Lower leg skin (tissue), 4 donors: Measurements from ENCODE around the gene SNX25. TPM values are rescaled to one million over a fixed set of nuclear protein-coding genes. Genes with fewer than 3 reads are reported as not detected.

Experiments used
- DNase-seq, 2 donors: peaks; one replicate each; pipeline ENCODE4 v3.0.0-alpha.2; 2019; ENCODE audit warnings: low spot score in 2 of 2
- H3K4me3 ChIP-seq: fragments of 200-600 bp; sonication (generic); 2 replicates; pipeline ENCODE4 v1.5.1; 2017; ENCODE audit warnings: mild to moderate bottlenecking, low read depth; ENCODE audit not compliant: poor library complexity, severe bottlenecking
- POLR2A ChIP-seq, 2 donors: fragments of 450-650 bp; IDR thresholded peaks; one replicate each; pipeline ENCODE4 v1.6.1; 2016 to 2017; ENCODE audit warnings: antibody characterized with exemption in 2 of 2, mild to moderate bottlenecking in 1 of 2, moderate library complexity in 1 of 2
- WGBS, 2 donors: methylation state at CpG; one replicate each; pipeline ENCODE4 v1.1.5; 2018; 5-methylcytosine and 5-hydroxymethylcytosine counted together
- intact Hi-C: fragments of 100-400 bp; cut with DNase I; formaldehyde crosslinking; loops from one replicate; pipeline ENCODE4 v1.15.0; 2023; ENCODE audit warnings: low total_unique reads
- total RNA-seq, 4 donors: library from RNA; depleted of rRNA; stranded (reverse); fragments of >200 nt; gene quantifications; one replicate each; pipeline ENCODE4 v1.1.0, GENCODE V29; 2016
- TF ChIP-seq, protein P1 (sequence below), 3 donors: fragments of 450-650 bp; IDR thresholded peaks; one replicate each; pipeline ENCODE4 v1.5.1; 2016; ENCODE audit warnings: antibody characterized with exemption in 3 of 3, mild to moderate bottlenecking in 3 of 3, moderate library complexity in 2 of 3

Gene SNX25
- total RNA-seq, 4 donors from 2014 or later = 13.4 to 18.3 (median 15.6) TPM

- intact Hi-C loops = no loop called here
- no peak for DNase-seq
- H3K4me3 ChIP-seq = no peak overlapping the region
- TF ChIP-seq, protein P1, sequence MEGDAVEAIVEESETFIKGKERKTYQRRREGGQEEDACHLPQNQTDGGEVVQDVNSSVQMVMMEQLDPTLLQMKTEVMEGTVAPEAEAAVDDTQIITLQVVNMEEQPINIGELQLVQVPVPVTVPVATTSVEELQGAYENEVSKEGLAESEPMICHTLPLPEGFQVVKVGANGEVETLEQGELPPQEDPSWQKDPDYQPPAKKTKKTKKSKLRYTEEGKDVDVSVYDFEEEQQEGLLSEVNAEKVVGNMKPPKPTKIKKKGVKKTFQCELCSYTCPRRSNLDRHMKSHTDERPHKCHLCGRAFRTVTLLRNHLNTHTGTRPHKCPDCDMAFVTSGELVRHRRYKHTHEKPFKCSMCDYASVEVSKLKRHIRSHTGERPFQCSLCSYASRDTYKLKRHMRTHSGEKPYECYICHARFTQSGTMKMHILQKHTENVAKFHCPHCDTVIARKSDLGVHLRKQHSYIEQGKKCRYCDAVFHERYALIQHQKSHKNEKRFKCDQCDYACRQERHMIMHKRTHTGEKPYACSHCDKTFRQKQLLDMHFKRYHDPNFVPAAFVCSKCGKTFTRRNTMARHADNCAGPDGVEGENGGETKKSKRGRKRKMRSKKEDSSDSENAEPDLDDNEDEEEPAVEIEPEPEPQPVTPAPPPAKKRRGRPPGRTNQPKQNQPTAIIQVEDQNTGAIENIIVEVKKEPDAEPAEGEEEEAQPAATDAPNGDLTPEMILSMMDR (IDR thresholded peaks at IDR 0.05) = no peak
- no peak for TF ChIP-seq POLR2A (IDR thresholded peaks at IDR 0.05)
- WGBS, 2 donors = 96% methylated on average over 6 of the region's 6 CpGs
Observed at GRCh38 chr4:185341841-185342240, 132.4 kb downstream of the SNX25 start.

DNA sequence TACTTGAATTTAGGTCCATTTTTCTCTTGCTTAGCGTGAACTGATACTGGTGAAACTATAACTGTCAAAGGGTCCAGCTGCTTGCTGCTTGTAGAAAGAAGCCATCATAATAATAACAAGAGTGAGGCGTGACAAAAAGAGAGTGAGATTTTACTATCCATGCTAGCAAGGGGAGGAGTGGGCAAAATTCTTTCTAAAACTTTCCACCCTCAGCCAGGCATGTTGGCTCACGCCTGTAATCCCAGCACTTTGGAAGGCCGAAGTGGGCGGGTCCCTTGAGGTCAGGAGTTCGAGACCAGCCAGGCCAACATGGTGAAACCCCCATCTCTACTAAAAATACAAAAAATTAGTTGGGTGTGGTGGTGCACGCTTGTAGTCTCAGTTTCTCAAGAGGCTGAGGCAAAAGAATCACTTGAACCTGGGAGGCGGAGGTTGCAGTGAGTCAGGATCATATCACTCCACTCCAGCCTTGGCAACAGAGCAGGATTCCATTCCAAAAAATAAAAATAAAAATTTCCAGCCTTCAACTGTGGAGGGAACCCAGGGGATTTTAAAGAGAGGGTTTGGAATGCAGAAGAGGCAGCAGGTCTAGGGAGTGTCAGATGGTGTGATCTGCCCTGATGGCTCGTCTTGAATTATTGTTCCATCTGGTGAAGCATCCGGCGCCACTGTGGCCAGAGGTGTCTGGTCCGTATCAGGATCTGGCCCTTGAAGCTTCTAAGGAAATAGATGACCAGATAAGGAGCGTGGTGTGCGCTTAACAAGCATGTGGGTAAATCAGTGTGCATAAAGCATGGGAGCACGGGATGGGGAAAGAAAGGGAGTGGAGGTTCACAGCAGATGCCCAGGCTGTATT, 134.6 kb downstream of the SNX25 start:
- 64 to 71% methylated on average over 15 of the region's 15 CpGs for WGBS, 2 donors
- TF ChIP-seq POLR2A (IDR thresholded peaks at IDR 0.05) = no peak
- TF ChIP-seq, protein P1 (IDR thresholded peaks at IDR 0.05) = no peak
- H3K4me3 ChIP-seq = no peak overlapping the region
- no peak for DNase-seq
- intact Hi-C loops = no loop called here

GRCh38 chr4:185344743-185345538, 135.5 kb downstream of the SNX25 start:
- TF ChIP-seq POLR2A (IDR thresholded peaks at IDR 0.05) = no peak
- TF ChIP-seq, protein P1 (IDR thresholded peaks at IDR 0.05) = no peak
- no peak for DNase-seq
- intact Hi-C loops = no loop called here
- no peak overlapping the region for H3K4me3 ChIP-seq
- 79 to 81% methylated on average over 6 of the region's 6 CpGs for WGBS, 2 donors

- intact Hi-C loops = no loop called here
- TF ChIP-seq POLR2A (IDR thresholded peaks at IDR 0.05) = no peak
- TF ChIP-seq, protein P1 (IDR thresholded peaks at IDR 0.05) = no peak
- WGBS, 2 donors = 78 to 90% methylated on average over 14 of the region's 14 CpGs
- H3K4me3 ChIP-seq = no peak overlapping the region
- no peak for DNase-seq
Observed at GRCh38 chr4:185346975-185347601, 137.7 kb downstream of the SNX25 start.

GRCh38 chr4:185351691-185352090, 142.3 kb downstream of the SNX25 start:
- no peak overlapping the region for H3K4me3 ChIP-seq
- TF ChIP-seq POLR2A (IDR thresholded peaks at IDR 0.05) = no peak
- TF ChIP-seq, protein P1 (IDR thresholded peaks at IDR 0.05) = no peak
- intact Hi-C loops = no loop called here
- DNase-seq = no peak
- WGBS, 2 donors = 93 to 94% methylated on average over 13 of the region's 13 CpGs
